ENCODE measurements around the gene NELFE.
"Not testable (repeated sequence)": the region's sequence is repeated elsewhere in the genome, so short reads cannot be mapped to it uniquely, and the experiment has no call there.

The NELFE gene

GRCh38 chr6:31948753-31949413, 9.9 kb downstream of the NELFE start:
- no peak for DNase-seq

- no peak for DNase-seq
These were observed 10.5 kb downstream of the NELFE start for GRCh38 chr6:31948306-31948705.

- DNase-seq = no peak
These were observed 10.9 kb downstream of the NELFE start for GRCh38 chr6:31947864-31948263.

GRCh38 chr6:31947070-31947675, 11.6 kb downstream of the NELFE start:
- no peak for DNase-seq

GRCh38 chr6:31946370-31946885, 12.3 kb downstream of the NELFE start:
- DNase-seq = no peak

GRCh38 chr6:31945507-31946369, 13.0 kb downstream of the NELFE start, which contains the start of gene CFB:
Gene CFB (plus strand): TSS chr6:31946095. CDS start chr6:31946222, 127 bp downstream.
- DNase-seq = no peak

GRCh38 chr6:31945154-31945506, 13.6 kb downstream of the NELFE start:
- DNase-seq = no peak

- DNase-seq = no peak
These were observed 15.0 kb downstream of the NELFE start for GRCh38 chr6:31943742-31944141.

- DNase-seq = no peak
These were observed 18.5 kb downstream of the NELFE start for GRCh38 chr6:31940256-31940664.

GRCh38 chr6:31935823-31936222, 22.9 kb downstream of the NELFE start:
- DNase-seq = no peak

- DNase-seq = no peak
These were observed 23.8 kb downstream of the NELFE start for GRCh38 chr6:31935021-31935420.

- no peak for DNase-seq
These were observed 25.2 kb downstream of the NELFE start for GRCh38 chr6:31933537-31933936.

- not testable (repeated sequence) for DNase-seq
These were observed 26.6 kb downstream of the NELFE start for GRCh38 chr6:31932137-31932536.

GRCh38 chr6:31930962-31931361, 27.8 kb downstream of the NELFE start:
- no peak for DNase-seq

- DNase-seq = no peak
These were observed 30.2 kb downstream of the NELFE start for GRCh38 chr6:31928672-31928939.

- no peak for DNase-seq
These were observed 30.7 kb downstream of the NELFE start for GRCh38 chr6:31927863-31928671.

- no peak for DNase-seq
These were observed 31.4 kb downstream of the NELFE start, which contains the start of gene C2 for GRCh38 chr6:31927242-31927862. Gene C2 (plus strand): TSS chr6:31927717. CDS start chr6:31927753, 36 bp downstream.

GRCh38 chr6:31922942-31923341, 35.8 kb downstream of the NELFE start:
- DNase-seq = no peak

GRCh38 chr6:31920811-31921210, 38.0 kb downstream of the NELFE start:
- DNase-seq = no peak

GRCh38 chr6:31919624-31920303, 39.0 kb downstream of the NELFE start:
- DNase-seq = no peak

GRCh38 chr6:31918069-31918720, 40.6 kb downstream of the NELFE start:
- no peak for DNase-seq
